Measurements from ENCODE around the gene PRPS1. TPM values are rescaled to one million over a fixed set of nuclear protein-coding genes. Genes with fewer than 3 reads are reported as not detected.

PRPS1 gene
- total RNA-seq, 2 donors from 2014 or later = 37.5 to 37.6 TPM

DNA sequence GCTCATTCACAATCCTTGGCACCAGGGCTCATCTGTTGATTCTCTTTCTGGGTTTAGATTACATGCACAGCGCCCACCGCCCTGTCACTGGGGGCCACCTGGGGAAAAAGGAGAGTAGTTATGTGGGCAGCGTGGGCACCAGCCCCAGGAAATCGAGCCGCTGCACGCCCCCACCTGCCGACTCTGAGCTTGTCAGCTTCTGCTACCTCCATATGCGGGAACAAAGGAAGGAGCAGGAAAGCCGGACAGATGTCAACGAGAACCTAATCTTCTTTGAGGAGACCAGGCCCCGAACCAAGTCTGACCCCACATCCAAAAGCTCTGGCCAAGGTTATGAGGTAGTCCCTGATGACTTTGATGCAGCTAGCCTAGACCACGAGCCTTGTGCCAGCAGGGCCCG is 31.0 kb upstream of the PRPS1 start:
- Histone ChIP-seq H3K9me3 (no peaks in the 10 kb centered on the region), H3K27me3 (replicated peaks; ENCODE audit: insufficient read depth) (no peaks in the 10 kb centered on the region), H3K4me3 (no peak overlapping the region), H3K36me3 (no peaks in the 10 kb centered on the region), H3K27ac (no peak overlapping the region), H3K4me1 (replicated peaks) (no peaks in the 10 kb centered on the region)
- DNase-seq (ENCODE audit: low spot score) = no peak
- intact Hi-C loops (cut with DNase I) = no loop called here
- 56% methylated on average over 8 of the region's 13 CpGs for WGBS
- TF ChIP-seq, protein P1, sequence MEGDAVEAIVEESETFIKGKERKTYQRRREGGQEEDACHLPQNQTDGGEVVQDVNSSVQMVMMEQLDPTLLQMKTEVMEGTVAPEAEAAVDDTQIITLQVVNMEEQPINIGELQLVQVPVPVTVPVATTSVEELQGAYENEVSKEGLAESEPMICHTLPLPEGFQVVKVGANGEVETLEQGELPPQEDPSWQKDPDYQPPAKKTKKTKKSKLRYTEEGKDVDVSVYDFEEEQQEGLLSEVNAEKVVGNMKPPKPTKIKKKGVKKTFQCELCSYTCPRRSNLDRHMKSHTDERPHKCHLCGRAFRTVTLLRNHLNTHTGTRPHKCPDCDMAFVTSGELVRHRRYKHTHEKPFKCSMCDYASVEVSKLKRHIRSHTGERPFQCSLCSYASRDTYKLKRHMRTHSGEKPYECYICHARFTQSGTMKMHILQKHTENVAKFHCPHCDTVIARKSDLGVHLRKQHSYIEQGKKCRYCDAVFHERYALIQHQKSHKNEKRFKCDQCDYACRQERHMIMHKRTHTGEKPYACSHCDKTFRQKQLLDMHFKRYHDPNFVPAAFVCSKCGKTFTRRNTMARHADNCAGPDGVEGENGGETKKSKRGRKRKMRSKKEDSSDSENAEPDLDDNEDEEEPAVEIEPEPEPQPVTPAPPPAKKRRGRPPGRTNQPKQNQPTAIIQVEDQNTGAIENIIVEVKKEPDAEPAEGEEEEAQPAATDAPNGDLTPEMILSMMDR (IDR thresholded peaks at IDR 0.05) = no peak
- TF ChIP-seq POLR2AphosphoS5 (IDR thresholded peaks at IDR 0.05) = no peak
- no peak for TF ChIP-seq POLR2A (IDR thresholded peaks at IDR 0.05)

DNA sequence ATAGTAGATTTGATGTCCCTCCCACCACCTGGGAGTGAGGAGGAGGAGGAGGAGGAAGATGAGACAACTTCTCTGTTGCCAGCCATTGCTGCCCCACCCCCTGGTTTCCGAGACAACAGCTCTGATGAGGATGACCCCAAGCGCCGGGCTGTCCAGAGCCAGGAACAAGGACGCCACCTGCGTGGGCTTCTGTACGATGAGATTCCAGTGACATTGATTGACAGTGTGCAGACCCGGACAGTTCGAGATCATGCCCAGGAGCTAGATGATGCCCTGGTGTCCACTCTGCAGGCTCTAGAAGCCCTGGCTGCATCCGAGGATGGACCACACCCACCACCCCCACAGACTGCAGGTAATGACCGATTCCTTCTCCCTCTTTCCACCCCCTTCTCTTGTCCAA is 30.5 kb upstream of the PRPS1 start:
- 87% methylated on average over 4 of the region's 10 CpGs for WGBS
- H3K27me3 ChIP-seq (replicated peaks; ENCODE audit: insufficient read depth) = no peaks in the 10 kb centered on the region

DNA sequence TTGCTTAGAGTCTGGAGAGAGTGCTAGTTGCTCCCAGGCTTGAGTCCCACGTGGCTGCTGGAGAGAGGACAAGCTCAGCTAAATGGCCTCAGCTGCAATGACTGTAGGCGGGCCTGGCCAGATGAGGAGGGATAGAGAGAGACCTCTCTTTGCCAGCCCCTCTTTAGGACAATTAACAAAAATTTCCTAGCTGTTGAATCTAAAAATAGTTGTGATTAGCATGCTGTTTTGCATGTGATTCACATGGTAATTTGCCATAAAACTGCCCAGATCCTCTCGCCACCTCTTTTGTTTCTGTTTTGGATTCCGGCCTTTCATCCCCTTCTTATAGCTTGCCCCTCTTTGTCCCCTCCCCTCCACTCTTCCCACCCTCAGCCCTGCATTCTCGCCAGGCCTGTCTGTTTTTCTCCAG is 28.9 kb upstream of the PRPS1 start:
- no peaks in the 10 kb centered on the region for H3K9me3 ChIP-seq
- no peak overlapping the region for H3K27ac ChIP-seq
- intact Hi-C loops (cut with DNase I) = no loop called here
- TF ChIP-seq, protein P1 (IDR thresholded peaks at IDR 0.05) = no peak
- TF ChIP-seq POLR2AphosphoS5 (IDR thresholded peaks at IDR 0.05) = no peak
- TF ChIP-seq POLR2A (IDR thresholded peaks at IDR 0.05) = no peak
- H3K36me3 ChIP-seq = no peaks in the 10 kb centered on the region
- 82% methylated on average over 5 of the region's 5 CpGs for WGBS
- no peaks in the 10 kb centered on the region for H3K4me1 ChIP-seq (replicated peaks)
- DNase-seq (ENCODE audit: low spot score) = no peak
- H3K4me3 ChIP-seq = no peak overlapping the region
- H3K27me3 ChIP-seq (replicated peaks; ENCODE audit: insufficient read depth) = no peaks in the 10 kb centered on the region

More for the DNA sequence above, 30.5 kb upstream of the PRPS1 start:
- H3K4me1 ChIP-seq (replicated peaks) = no peaks in the 10 kb centered on the region
- intact Hi-C loops (cut with DNase I) = no loop called here
- no peak overlapping the region for H3K27ac ChIP-seq
- H3K4me3 ChIP-seq = no peak overlapping the region
- DNase-seq (ENCODE audit: low spot score) = no peak
- H3K9me3 ChIP-seq = no peaks in the 10 kb centered on the region
- H3K36me3 ChIP-seq = no peaks in the 10 kb centered on the region
- TF ChIP-seq POLR2AphosphoS5 (IDR thresholded peaks at IDR 0.05) = no peak
- TF ChIP-seq, protein P1 (IDR thresholded peaks at IDR 0.05) = no peak
- no peak for TF ChIP-seq POLR2A (IDR thresholded peaks at IDR 0.05)

DNA sequence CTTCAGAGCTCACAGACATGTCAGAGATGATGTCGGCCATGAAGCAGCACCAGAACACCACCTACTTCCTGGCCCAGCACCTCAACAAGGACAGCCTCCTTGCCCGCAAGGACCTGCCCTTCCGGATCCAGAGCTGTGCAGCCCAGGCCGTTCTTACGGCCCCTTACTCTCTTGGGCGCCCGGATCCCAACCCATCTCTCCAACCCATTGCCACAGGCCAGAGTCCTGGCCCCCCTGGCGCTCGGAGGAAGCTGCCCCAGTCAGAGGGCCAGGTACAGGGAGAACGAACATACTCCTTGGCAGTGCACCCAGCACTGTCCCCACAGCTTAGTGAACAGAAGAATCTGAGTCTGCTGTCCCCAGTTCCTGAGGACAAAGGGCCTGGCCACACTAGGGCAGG is 27.9 kb upstream of the PRPS1 start:
- Histone ChIP-seq H3K27me3 (replicated peaks; ENCODE audit: insufficient read depth) (no peaks in the 10 kb centered on the region), H3K4me1 (replicated peaks) (no peaks in the 10 kb centered on the region), H3K27ac (no peak overlapping the region), H3K4me3 (no peak overlapping the region), H3K36me3 (no peaks in the 10 kb centered on the region), H3K9me3 (no peaks in the 10 kb centered on the region)
- DNase-seq (ENCODE audit: low spot score) = no peak
- intact Hi-C loops (cut with DNase I) = no loop called here
- WGBS = 95% methylated on average over 7 of the region's 10 CpGs
- TF ChIP-seq POLR2A (IDR thresholded peaks at IDR 0.05) = no peak
- no peak for TF ChIP-seq POLR2AphosphoS5 (IDR thresholded peaks at IDR 0.05)

DNA sequence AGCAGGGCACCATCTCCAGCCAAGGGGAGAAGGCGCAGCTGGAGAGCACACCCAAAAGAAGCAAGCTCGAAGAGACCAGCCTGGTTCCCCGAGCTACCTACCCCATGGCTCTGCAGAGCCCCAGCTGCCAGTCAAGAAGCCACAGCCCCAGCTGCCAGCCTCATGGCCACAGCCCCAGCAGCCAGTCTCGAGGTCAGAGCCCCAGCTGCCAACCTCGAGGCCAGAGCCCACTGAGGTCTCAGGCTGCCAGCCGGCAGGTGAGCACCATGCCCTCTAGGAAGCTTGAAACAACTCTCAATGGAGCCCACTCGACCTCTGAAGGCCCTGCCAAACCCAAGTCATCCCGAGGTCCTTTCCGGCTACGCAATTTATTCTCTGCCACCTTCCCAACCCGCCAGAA is 27.0 kb upstream of the PRPS1 start:
- Histone ChIP-seq H3K4me1 (replicated peaks) (no peaks in the 10 kb centered on the region), H3K4me3 (no peak overlapping the region), H3K36me3 (no peaks in the 10 kb centered on the region), H3K27ac (no peak overlapping the region), H3K9me3 (no peaks in the 10 kb centered on the region), H3K27me3 (replicated peaks; ENCODE audit: insufficient read depth) (no peaks in the 10 kb centered on the region)
- no peak for DNase-seq (ENCODE audit: low spot score)
- WGBS = 73% methylated on average over 2 of the region's 11 CpGs
- TF ChIP-seq, protein P1 (IDR thresholded peaks at IDR 0.05) = no peak
- no peak for TF ChIP-seq POLR2AphosphoS5 (IDR thresholded peaks at IDR 0.05)
- TF ChIP-seq POLR2A (IDR thresholded peaks at IDR 0.05) = no peak
- intact Hi-C loops (cut with DNase I) = no loop called here

All from prostate gland (tissue), 2 donors.